Measurements from ENCODE around the gene PLK3. TPM values are rescaled to one million over a fixed set of nuclear protein-coding genes. Genes with fewer than 3 reads are reported as not detected.

The PLK3 gene
- total and polyA plus RNA-seq, 9 of the 15 experiments (the other 6 are each of a cell fraction or from before 2014, with no cell fraction given): 0.52 to 22.7 (median 11.0) TPM

DNA sequence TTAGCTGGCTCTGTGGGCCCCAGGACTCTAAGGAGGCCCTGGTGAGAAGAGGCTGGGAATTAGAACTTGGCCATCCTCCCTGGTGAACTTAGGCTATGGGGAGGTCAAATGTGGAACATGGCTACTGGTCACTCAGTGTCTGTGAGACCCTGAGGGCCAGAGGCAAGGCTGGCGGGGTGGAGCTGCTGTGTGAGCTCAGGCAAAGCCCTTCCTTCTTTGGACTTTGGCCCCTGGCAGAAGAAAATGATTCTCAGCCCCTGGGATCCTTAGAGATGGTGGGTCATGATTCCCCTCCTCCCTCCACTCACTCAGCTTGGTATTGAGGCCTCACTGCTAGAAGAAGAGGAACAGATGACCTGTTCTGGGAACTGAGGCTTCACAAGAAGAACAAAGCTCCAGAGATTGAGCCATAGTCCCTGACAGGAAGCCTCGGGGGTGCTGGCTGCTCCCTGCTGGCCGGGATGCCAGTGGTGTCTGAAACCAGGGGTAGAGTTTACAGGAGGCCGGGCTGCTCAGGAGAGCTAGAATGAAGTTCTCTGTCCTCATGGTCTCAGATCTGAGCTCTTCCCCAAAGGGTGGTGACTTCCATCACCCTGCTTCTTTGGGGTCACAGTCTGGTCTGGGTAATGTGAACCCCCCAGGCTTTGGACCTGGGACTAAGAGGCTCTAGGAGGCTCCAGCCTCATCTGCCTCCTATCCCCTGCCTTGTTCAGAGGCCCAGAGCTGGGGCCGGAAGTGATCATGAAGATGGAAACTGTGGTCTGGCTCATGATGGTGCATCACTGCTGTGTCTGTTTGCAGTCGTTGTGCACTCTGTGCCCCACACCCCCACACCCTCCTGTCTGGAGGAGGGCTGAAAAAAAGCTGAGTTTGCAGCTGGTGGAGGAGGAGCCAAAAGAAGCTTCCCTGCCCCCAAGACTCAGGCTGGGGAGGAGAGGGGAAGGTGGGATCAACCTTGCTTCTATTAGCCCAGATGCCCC is 9.1 kb downstream of the PLK3 start (continued):
- TF ChIP-seq TCFL5 (CRISPR knock-in tag; conservative IDR thresholded peaks at IDR 0.05): no peak
- TF ChIP-seq, protein P1, sequence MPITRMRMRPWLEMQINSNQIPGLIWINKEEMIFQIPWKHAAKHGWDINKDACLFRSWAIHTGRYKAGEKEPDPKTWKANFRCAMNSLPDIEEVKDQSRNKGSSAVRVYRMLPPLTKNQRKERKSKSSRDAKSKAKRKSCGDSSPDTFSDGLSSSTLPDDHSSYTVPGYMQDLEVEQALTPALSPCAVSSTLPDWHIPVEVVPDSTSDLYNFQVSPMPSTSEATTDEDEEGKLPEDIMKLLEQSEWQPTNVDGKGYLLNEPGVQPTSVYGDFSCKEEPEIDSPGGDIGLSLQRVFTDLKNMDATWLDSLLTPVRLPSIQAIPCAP (CRISPR knock-in tag; IDR thresholded peaks at IDR 0.05; ENCODE audit: borderline replicate concordance): no peak
- no peak for TF ChIP-seq SRSF1 (IDR thresholded peaks at IDR 0.05; ENCODE audit: low read depth, low read length)
- TF ChIP-seq, protein P2, sequence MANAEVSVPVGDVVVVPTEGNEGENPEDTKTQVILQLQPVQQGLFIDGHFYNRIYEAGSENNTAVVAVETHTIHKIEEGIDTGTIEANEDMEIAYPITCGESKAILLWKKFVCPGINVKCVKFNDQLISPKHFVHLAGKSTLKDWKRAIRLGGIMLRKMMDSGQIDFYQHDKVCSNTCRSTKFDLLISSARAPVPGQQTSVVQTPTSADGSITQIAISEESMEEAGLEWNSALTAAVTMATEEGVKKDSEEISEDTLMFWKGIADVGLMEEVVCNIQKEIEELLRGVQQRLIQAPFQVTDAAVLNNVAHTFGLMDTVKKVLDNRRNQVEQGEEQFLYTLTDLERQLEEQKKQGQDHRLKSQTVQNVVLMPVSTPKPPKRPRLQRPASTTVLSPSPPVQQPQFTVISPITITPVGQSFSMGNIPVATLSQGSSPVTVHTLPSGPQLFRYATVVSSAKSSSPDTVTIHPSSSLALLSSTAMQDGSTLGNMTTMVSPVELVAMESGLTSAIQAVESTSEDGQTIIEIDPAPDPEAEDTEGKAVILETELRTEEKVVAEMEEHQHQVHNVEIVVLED (CRISPR knock-in tag; IDR thresholded peaks at IDR 0.05): no peak
- no peak for TF ChIP-seq TAF1 (IDR thresholded peaks at IDR 0.05; ENCODE audit: control insufficient read depth, extremely low read depth, insufficient read depth, low read length, severe bottlenecking)
- TF ChIP-seq, protein P3, sequence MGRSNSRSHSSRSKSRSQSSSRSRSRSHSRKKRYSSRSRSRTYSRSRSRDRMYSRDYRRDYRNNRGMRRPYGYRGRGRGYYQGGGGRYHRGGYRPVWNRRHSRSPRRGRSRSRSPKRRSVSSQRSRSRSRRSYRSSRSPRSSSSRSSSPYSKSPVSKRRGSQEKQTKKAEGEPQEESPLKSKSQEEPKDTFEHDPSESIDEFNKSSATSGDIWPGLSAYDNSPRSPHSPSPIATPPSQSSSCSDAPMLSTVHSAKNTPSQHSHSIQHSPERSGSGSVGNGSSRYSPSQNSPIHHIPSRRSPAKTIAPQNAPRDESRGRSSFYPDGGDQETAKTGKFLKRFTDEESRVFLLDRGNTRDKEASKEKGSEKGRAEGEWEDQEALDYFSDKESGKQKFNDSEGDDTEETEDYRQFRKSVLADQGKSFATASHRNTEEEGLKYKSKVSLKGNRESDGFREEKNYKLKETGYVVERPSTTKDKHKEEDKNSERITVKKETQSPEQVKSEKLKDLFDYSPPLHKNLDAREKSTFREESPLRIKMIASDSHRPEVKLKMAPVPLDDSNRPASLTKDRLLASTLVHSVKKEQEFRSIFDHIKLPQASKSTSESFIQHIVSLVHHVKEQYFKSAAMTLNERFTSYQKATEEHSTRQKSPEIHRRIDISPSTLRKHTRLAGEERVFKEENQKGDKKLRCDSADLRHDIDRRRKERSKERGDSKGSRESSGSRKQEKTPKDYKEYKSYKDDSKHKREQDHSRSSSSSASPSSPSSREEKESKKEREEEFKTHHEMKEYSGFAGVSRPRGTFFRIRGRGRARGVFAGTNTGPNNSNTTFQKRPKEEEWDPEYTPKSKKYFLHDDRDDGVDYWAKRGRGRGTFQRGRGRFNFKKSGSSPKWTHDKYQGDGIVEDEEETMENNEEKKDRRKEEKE (IDR thresholded peaks at IDR 0.05; ENCODE audit: borderline replicate concordance in 1 of 2, control insufficient read depth in 1 of 2, low read depth in 2 of 2, low read length in 1 of 2): no peak
- TF ChIP-seq JUND (IDR thresholded peaks at IDR 0.05; ENCODE audit: borderline replicate concordance, low read depth, low read length): 0 out of 2 replicates have a peak, but pooled peaks have one; percentile 18
- TF ChIP-seq JUND (tag; IDR thresholded peaks at IDR 0.05; ENCODE audit: borderline replicate concordance, low read depth, low read length): no peak
- TF ChIP-seq CAMTA2 (CRISPR knock-in tag; conservative IDR thresholded peaks at IDR 0.05): 0 out of 2 replicates have a peak, but pooled peaks have one; percentile 52
- TF ChIP-seq ETV5 (CRISPR knock-in tag; IDR thresholded peaks at IDR 0.05; ENCODE audit: low read depth): 0 out of 2 replicates have a peak, but pooled peaks have one; percentile 36
- no peak for TF ChIP-seq HNRNPL (IDR thresholded peaks at IDR 0.05; ENCODE audit: low read depth, low read length)
- TF ChIP-seq, protein P4, sequence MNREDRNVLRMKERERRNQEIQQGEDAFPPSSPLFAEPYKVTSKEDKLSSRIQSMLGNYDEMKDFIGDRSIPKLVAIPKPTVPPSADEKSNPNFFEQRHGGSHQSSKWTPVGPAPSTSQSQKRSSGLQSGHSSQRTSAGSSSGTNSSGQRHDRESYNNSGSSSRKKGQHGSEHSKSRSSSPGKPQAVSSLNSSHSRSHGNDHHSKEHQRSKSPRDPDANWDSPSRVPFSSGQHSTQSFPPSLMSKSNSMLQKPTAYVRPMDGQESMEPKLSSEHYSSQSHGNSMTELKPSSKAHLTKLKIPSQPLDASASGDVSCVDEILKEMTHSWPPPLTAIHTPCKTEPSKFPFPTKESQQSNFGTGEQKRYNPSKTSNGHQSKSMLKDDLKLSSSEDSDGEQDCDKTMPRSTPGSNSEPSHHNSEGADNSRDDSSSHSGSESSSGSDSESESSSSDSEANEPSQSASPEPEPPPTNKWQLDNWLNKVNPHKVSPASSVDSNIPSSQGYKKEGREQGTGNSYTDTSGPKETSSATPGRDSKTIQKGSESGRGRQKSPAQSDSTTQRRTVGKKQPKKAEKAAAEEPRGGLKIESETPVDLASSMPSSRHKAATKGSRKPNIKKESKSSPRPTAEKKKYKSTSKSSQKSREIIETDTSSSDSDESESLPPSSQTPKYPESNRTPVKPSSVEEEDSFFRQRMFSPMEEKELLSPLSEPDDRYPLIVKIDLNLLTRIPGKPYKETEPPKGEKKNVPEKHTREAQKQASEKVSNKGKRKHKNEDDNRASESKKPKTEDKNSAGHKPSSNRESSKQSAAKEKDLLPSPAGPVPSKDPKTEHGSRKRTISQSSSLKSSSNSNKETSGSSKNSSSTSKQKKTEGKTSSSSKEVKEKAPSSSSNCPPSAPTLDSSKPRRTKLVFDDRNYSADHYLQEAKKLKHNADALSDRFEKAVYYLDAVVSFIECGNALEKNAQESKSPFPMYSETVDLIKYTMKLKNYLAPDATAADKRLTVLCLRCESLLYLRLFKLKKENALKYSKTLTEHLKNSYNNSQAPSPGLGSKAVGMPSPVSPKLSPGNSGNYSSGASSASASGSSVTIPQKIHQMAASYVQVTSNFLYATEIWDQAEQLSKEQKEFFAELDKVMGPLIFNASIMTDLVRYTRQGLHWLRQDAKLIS (CRISPR knock-in tag; IDR thresholded peaks at IDR 0.05): no peak
- TF ChIP-seq, protein P5, sequence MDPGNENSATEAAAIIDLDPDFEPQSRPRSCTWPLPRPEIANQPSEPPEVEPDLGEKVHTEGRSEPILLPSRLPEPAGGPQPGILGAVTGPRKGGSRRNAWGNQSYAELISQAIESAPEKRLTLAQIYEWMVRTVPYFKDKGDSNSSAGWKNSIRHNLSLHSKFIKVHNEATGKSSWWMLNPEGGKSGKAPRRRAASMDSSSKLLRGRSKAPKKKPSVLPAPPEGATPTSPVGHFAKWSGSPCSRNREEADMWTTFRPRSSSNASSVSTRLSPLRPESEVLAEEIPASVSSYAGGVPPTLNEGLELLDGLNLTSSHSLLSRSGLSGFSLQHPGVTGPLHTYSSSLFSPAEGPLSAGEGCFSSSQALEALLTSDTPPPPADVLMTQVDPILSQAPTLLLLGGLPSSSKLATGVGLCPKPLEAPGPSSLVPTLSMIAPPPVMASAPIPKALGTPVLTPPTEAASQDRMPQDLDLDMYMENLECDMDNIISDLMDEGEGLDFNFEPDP (CRISPR knock-in tag; IDR thresholded peaks at IDR 0.05): 0 out of 2 replicates have a peak, but pooled peaks have one; percentile 44
